ENCODE results near the gene TTC3. TPM values are rescaled to one million over a fixed set of nuclear protein-coding genes. Genes with fewer than 3 reads are reported as not detected.

TTC3 gene
- total RNA-seq, 1 donor from 2014 or later: 103 TPM

DNA sequence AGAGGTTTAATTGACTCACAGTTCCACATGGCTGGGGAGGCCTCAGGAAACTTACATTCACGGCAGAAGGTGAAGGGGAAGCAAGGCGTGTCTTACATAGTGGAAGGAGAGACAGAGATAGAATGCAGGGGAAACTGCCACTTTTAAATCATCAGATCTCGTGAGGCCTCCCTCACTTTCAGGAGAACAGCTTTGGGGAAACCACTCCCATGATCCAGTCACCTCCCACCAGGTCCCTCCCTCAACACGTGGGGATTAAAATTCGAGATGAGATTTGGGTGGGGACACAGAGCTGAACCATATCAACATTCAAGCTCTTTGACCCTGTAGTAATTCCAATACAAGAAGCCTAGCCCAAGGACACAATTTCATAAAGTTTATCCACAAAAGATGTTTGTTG, 13.9 kb upstream of the TTC3 start:
- DNase-seq (ENCODE audit: low spot score): no peak

DNA sequence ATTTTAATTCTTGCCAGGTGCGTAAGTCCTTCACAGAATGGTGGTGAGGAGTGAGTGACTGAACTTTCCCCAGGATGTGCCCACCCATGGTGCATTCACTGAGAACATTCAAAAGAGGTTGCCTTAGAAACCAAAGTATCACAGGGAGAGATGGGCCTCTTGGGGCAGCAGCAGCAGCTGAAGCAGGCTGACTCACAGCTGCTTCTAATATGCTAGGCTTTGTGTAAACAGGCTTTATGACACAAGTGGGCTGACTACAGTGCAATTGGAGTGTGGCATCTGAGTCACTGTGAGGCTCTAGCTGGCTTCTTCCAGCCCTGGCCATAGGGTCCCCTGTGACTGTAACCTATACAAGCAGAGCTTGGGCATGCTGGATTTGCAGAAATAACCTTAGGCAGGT, 12.8 kb upstream of the TTC3 start:
- DNase-seq (ENCODE audit: low spot score): peak; percentile 22

DNA sequence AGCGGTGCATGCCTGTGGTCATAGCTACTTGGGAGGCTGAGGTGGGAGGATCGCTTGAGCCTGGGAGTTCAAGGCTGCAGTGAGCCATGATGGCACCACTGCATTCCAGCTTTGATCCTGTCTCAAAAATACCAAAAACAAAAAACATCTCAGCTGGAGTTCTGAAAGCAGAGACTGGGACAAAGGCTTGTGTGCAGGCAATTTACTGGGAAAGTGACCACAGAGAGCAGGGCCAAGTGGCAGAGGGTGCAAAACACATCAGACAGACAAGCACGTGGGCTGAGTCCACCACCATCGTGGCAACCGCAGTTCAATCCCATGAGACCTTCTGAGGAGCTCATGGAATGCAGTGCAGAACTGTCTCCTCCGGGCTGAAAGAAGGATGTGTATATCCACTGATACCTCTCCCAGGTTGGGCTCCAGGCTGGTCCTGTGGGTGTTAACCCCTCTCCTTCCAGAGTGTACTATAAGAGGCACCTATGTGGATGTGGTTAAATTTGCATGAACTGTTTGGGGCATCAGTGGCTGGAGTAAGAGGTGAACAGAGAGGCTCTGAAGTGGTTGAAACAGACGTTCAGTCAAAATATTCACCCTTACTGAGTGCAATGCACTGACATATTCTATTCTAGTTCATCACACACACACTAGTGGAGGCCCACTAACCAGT, 11.0 kb upstream of the TTC3 start:
- DNase-seq (ENCODE audit: low spot score): no peak

DNA sequence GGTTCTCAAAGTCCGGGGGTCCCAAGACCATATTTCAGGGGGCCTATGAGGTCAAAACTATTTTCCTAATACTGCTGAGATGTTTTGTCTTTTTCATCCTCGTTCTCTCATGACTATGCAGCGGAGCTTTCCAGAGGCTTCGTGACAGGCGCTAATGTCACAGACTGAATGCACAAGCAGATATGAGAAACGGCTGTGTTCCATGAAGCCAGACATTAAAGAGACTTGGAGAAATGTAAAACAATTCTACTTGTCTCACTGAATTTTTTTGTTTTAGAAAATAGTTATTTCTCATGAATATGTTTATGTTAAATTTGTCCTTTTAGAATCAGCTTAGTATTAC, 10.5 kb upstream of the TTC3 start:
- no peak for DNase-seq (ENCODE audit: low spot score)

DNA sequence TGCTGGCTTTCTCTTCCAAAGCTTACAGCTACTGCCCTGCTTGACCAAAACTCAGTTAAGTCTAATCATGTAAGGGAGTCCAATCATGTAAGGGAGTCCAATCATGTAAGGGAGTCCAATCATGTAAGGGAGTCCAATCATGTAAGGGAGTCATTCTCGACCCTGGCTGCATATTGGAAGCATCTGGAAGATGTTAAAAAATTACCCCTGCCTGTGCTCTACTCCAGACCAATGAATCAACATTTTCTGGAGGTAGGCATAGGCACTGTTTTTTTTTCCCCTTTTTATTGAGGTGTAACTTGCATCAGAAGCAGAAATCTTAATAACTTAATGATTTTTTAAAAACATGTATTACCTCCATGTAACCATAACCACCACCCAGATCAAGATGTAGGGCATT, 9.6 kb upstream of the TTC3 start:
- no peak for DNase-seq (ENCODE audit: low spot score)

DNA sequence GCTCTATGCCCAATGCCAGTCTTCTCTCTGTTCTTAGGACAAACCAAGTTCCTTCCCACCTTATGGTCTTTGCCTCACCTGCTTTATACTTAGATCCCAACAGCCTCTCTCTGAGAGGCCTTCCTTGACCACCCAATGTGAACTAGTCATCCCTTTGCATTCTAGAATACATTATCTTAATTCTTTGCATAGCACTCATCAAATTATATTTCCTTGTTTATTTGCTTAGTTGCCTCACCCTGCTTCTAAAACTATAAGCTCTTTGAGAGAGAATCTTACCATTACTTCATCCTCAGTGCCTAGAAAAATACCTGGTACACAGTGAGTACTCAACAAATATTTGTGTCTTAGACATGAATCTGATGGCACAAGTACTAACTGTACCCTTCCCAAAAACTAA, 8.2 kb upstream of the TTC3 start:
- no peak for DNase-seq (ENCODE audit: low spot score)

DNA sequence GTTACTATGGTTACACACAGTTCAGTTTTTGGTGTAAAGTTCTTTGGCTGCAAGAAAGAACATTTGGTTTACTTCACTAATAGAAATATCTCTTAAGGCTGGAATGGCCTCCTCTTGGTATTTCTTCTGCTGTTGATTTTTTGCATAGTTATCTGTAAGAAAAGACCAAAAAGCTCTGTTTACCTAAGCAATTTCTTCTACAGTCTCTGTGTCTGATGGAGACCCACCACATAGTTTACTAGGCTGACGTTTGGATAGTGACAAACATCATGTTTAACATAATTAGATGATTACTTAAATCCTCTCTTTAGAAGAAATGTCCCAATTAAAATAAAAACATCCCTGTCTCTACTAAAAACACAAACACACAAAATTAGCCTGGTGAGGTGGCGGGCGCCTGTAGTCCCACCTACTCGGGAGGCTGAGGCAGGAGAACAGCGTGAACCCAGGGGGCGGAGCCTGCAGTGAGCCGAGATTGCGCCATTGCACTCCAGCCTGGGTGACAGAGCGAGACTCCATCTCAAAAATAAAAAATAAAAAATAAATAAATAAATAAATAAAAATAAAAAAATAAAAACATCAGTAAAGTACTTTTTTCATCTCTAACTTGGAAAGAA, 7.4 kb upstream of the TTC3 start:
- no peak for DNase-seq (ENCODE audit: low spot score)

DNA sequence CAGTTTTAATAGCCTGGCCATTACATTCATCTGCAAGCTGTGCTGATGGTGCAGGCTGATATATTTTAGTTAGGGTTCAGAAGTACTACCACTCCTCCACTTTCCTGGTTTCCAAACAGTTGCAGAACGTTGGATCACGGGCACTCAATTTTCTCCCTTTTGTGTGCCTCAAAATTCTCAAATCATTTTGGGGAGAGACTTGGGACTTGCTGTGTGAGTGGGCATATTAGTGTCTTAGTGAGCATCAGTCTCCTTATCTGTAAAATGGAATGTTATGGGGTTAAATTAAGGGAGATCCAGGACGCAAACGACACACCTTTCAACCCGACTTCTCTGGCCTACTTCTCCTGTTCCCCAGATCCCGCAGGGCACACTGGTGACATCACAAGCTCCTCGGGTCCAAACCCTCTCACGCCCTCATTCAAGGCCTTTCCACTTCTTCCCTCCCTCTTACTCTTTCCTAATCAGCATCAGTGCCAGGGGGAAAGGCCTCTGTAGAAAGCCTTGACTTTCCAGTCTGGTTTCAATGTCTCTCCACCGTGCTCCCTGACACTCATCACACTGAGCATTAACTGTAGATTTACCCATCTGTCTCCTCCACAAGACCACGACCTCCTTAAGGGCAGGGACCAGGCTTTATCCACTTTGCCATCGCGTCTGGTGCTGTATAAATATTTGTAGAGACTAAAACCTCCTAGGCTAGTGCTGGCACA, 1.3 kb upstream of the TTC3 start:
- DNase-seq (ENCODE audit: low spot score): peak; percentile 22

DNA sequence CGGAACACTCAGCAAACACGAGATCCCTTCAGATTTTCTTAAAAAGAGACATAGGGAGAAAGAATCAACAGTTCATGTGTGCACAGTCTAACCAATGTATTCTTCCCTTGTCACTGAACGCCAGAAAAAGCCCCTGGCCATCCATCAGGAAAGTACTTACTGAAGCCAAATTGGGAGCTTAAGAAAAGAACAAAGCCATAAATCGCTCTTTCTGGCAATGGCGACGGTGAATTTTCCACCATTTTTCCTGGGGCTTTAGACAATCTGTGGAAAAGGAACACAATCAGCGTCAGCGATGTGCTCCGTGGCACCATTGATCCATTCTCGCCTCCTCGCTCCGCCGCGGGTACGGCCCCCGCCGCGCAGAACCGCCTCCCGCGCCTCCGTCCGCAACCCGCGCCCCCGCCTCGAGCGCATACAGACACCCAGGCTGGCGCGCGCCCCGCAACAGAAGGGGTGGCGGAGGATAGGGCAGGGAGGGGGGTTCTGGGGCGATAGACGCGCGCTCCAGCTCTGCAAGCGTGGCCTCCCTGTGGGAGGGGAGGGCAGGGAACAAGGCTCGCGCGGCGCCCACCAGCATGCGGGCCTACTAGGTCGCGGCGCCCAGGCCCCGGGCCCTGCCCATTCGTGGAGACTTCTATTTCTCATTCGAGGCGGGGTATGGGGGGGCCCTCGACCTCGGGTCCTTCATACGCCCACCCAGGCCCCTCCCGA, 623 bp upstream of the TTC3 start:
- peak; percentile 75 for DNase-seq (ENCODE audit: low spot score)

DNA sequence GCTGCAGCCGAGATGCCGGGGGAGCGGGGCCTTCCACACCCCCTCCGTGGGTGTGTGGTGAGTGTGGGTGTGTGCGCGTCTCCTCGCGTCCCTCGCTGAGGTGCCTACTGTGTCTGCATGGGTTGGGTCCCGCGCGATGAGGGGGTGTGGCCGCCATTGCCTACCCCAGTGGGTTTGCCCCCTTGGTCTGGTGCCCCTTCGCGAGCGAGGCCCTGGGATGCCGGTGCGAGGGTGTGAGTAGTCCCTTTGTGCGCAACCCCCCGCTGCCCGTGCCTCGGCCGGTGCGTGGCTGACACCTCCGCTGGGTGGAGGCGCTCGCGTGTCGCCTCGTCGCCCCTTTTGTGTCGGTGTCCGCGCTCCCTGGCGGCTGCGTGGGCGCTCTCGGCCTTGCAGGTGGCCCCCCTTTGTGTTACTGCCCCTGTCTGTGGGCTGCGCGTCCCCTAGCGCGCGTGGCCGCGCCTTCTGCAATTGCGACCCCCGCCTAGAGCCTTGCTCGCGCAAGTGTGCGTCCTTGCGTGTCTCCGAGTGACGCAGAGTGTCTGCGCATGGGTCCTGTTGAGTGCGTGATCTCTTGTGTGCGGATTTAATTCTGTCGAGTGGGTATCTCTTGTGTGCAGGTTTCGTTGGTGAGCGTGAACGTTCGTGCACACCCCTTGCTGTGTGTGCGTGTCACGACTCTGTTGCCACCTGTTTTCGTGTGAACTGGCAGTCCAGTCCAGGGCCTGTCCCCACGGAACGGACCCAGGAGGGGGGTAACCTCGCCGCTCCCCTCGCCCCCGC, 553 bp downstream of the TTC3 start:
- peak; percentile 34 for DNase-seq (ENCODE audit: low spot score)

DNA sequence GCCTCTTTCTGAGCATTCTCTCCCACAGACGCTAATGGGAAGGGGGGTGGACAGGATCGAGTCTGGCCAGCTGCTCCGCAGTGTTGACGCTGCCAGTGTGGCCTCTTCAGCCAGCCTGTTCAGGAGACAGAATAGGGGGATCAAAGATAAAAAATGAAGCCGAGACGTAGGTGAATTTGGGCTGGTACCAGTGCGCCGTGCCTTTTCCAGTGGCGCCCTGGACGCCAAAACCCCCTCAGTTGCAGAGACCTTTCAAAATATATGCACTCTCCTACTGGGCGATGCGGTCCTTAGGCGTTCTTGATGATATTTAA, 1.1 kb downstream of the TTC3 start:
- DNase-seq (ENCODE audit: low spot score): no peak

DNA sequence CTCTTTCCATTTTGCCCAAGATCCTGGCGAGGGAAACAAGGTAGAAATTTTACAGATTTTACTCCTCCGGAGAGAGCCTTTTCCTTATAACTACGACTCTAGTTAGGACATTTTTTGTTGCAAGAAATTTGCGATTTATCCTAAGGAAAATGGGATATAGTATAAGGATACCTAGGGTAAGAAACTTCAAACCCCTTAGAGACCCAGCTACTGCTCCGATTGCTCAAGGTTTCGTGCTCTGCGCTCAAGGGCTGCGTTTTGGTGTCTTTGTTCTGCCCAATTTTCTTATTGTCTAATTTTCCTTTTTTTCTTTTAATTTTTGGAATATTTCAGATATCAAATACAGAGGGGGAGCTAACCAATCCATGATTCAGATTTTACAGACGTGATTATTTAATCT, 1.5 kb downstream of the TTC3 start:
- no peak for DNase-seq (ENCODE audit: low spot score)

DNA sequence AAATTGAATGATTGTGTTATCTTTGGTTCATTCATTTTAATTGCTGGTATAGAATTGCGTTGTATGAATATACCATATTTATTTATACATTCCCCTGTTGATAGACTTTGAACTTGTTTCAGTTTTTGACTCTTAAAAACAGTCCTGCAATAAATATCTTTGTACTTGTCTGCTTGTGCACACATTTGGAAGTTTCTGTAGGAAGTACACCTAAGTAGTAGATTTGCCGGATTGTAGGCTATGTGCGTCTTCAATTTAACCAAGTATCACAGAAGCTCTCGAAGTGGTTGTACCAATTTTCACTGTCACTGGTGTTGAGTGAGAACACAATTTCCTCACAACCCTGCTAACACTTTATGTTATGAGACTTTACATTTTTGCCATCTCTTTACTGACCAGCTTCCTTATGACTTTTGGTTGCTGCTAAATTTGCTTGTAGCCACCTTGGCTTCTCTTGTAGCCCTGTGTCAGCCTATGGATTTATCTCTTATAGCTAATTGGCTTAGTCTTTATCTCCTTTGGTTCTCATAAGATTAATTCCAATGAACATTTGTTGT, 2.2 kb downstream of the TTC3 start:
- DNase-seq (ENCODE audit: low spot score): no peak

DNA sequence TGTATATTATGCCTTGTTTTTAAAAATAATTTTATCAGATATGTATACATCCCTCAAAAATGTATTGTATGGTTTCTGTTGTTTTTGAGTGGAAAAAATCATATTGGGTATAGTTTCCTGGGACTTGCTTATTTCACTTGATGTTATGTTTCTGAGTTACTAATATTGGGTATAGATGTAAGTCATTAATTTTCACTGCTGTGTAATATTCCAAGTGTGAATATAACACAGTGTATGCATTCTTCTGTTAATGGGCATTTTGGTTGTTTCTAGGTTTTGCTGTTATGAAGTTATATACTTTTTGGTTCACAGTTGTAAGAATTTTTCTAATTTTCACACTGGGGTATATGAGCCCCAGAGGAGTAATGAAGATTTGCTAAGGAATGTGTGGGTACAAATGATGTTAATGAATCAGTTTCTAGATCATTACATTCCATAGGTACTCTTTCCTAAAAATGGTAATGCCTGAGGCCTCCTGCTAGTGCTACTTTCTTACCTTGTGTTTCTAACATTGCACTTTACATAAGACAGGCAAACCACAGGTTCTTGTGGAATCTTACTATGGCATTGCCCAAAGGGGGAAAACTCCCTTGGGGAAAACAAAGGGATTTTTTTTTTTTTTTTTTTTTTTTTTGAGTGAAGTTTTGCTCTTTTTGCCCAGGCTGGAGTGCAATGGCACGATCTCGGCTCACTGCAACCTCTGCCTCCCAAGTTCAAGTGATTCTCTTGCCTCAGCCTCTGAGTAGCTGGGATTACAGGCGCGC, 3.2 kb downstream of the TTC3 start:
- DNase-seq (ENCODE audit: low spot score): no peak

DNA sequence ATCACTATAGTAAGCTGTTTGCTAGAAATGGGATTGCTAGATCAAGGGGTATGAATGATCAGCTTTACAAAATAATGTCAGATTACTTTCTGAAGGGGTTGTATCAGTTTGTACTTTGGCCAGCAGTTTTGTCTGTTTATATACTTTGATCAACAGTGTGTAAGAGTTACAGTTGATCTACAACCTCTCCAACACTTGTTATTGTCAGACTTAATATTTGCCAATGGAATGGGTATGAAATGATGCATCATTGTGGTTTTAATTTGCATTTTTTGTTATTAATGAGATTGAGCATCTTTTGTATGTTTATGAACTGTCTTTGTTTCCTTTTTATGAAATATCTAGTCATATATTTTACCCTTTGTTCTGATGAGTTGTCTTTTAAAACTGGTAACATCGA, 4.3 kb downstream of the TTC3 start:
- DNase-seq (ENCODE audit: low spot score): no peak

DNA sequence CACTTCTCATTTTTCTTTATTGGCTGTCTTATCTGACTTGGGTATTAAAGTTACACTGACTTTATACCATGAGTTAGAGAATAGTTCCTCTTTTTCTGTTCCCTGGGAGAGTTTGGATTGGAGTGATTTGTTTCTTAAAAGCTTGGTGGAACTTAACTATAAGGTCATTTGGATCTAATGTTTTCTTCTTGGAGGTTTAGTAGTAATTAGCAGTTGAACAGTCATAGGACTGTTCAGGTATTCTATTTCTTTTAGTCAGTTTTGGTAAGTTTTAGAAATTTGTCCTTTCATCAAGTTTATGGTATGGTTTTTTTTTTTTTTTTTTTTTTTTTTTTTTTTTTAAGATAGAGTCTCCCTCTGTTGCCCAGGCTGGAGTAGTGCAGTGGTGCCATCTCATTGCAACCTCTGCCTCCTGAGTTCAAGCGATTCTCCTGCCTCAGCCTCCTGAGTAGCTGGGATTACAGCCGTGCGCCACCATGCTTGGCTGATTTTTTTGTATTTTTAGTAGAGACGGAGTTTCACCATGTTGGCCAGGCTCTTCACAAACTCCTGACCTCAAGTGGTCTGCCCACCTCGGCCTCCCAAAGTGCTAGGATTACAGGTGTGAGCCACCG, 6.3 kb downstream of the TTC3 start:
- DNase-seq (ENCODE audit: low spot score): no peak

DNA sequence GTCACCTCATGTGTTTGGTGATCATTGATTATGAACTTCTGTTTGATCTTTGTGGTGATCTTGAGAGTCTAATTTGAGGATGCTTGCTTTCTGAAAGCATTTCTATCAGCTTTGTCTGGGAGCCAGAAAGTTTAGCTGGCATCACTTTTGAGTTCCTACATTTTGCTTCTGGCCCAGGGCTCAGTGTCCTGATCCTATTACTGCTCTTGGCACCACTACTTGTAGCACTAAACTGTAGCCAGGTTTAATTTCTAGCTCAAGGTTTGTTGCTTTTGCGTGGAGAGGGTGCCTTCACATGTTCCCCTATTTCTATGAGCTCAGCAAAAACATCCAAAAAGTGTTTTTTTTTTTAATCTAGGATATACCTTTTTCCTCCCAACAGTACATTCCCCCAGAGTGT, 9.3 kb downstream of the TTC3 start:
- no peak for DNase-seq (ENCODE audit: low spot score)

DNA sequence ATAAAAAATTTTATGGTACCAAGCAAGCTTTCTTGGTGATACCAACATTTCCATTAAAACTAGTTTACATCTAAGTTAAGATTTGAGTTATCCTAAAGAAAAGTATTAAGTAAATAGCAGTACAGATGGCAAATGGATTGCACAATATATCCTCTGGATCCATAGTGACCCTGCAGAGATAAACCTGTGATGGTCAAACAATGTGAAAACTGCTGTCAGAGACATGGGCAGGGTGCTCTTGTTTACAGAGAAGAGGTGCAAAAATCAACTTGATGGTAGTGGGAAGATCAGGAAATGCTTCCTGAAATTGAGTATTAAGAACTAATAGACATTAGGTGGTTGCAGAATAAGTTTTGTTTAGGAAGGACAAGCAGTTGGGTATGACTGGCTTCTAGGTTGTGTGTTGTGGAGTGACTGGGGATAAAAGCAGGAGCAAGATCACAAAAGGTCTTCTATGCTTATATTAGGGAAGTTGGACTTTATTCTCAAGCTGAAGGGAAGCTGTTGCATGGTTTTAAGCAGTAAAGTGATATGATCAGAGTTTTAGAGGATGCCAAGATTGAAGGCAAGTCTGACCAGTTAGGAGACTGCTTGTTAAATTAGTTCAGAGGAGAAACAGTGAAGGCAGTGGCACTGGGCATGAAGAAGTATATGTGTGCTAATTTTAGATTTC, 9.9 kb downstream of the TTC3 start:
- DNase-seq (ENCODE audit: low spot score): no peak

DNA sequence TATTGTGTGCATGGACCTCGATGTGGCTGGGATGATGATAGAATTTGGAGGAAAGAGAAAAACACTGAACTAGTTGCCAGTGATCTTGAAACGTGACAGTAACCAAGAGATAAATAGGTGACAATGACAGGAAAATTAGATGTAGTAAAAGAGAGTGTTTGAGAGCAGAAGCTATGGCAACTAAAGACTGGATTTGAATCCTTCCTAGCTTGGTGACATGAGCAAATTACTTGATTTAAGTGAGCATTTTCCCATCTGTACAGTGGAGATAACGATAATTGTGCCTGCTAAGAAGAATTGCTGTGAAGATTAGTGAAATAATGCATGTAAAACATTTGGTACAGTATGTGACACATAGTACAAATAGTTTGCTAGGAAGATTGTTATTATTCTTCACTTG, 12.7 kb downstream of the TTC3 start:
- no peak for DNase-seq (ENCODE audit: low spot score)

DNA sequence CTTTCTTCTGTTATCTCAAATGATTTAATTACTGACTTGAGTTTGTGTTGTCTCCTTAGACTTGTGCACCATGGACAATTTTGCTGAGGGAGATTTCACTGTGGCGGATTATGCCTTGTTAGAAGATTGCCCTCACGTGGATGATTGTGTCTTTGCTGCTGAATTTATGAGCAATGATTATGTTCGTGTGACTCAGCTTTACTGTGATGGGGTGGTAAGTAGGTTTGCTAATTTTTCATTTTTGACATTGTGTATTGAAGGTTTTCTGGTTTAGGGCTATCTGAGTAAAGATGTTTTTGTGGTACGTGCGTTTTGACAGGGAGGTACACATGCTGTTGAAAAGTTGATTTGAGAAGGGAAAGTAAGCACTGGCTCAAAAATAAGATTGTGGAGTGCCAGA, 14.1 kb downstream of the TTC3 start:
- DNase-seq (ENCODE audit: low spot score): no peak
